ENCODE measurements around the gene PCP2.

GRCh38 chr19:7602935-7603497 is 30.5 kb downstream of the PCP2 start:
- no peak for TF ChIP-seq CTCF (IDR thresholded peaks at IDR 0.05; ENCODE audit: poor library complexity)
- no peak for TF ChIP-seq EZH2 (IDR thresholded peaks at IDR 0.05; ENCODE audit: borderline replicate concordance)
